Measurements from ENCODE around the gene PDCD11.
"Not testable (repeated sequence)": the region's sequence is repeated elsewhere in the genome, so short reads cannot be mapped to it uniquely, and the experiment has no call there.

PDCD11 gene

GRCh38 chr10:103359493-103359892 is 36.9 kb upstream of the PDCD11 start (continued):
- 0 out of 2 replicates have a peak, but pooled peaks have one; percentile 12 for TF ChIP-seq MYNN (tag by site-specific recombination; IDR thresholded peaks at IDR 0.05; ENCODE audit: borderline replicate concordance)
- TF ChIP-seq ZNF610 (tag by site-specific recombination; IDR thresholded peaks at IDR 0.05; ENCODE audit: borderline replicate concordance), result 0 out of 2 replicates have a peak, but pooled peaks have one; percentile 34
- TF ChIP-seq ZNF146 (tag by site-specific recombination; IDR thresholded peaks at IDR 0.05), result peak; percentile 29; the same call in 1 of the 2 replicates
- TF ChIP-seq ZNF426 (tag by site-specific recombination; IDR thresholded peaks at IDR 0.05), result peak; percentile 97
- TF ChIP-seq ZNF530 (tag by site-specific recombination; IDR thresholded peaks at IDR 0.05; ENCODE audit: low read depth), result peak; percentile 71; the same call in 1 of the 2 replicates
- peak; percentile 85 for TF ChIP-seq REST (tag by site-specific recombination; IDR thresholded peaks at IDR 0.05)

- H3K36me3 ChIP-seq (ENCODE audit: control insufficient read depth in 2 of 2, insufficient read depth in 1 of 2, low read length in 2 of 2); CTCF ChIA-PET; H3K9me3 ChIP-seq (ENCODE audit: control insufficient read depth, insufficient read depth, low read depth, low read length); H3K4me3 ChIP-seq (ENCODE audit: low read depth, low read length); H3K27ac ChIP-seq (ENCODE audit: extremely low read depth, low read depth, low read length); H3K4me1 ChIP-seq (ENCODE audit: control insufficient read depth, insufficient read depth, low read length): not testable (repeated sequence)
- POLR2A ChIA-PET, result interaction anchor here (0.6 to 0.7 kb wide), 2 partner anchors 24 to 719 kb away, joined by 3 to 4 read pairs; no protein-coding TSS in a partner anchor
Observed at GRCh38 chr10:103360791-103361190, 35.6 kb upstream of the PDCD11 start.

- ChIA-PET CTCF (interaction anchor here (0.6 kb wide), 1 partner anchor 549 kb away, joined by 3 read pairs; no protein-coding TSS in a partner anchor), POLR2A (interaction anchor here (0.6 to 2.1 kb wide), 9 partner anchors 13 to 1091 kb away, joined by 3 to 21 read pairs (median 4); partner anchors contain the start of genes ATP5MK, CALHM2, NEURL1 and PCGF6)
- Histone ChIP-seq H3K36me3 (ENCODE audit: control insufficient read depth in 2 of 2, insufficient read depth in 1 of 2, low read length in 2 of 2) (peaks cover 0 to 4% of the 10 kb centered on the region in 2 experiments; a peak in 1 of 3 replicates), H3K27ac (ENCODE audit: extremely low read depth, low read depth, low read length) (peak overlapping the region; percentile 71), H3K4me1 (ENCODE audit: control insufficient read depth, insufficient read depth, low read length) (peaks cover 3% of the 10 kb centered on the region; the same call in 1 of the 2 replicates), H3K9me3 (ENCODE audit: control insufficient read depth, insufficient read depth, low read depth, low read length) (no peaks in the 10 kb centered on the region), H3K4me3 (ENCODE audit: low read depth, low read length) (peak overlapping the region; percentile 98)
- TF ChIP-seq ZNF24 (tag by site-specific recombination; IDR thresholded peaks at IDR 0.05) (0 out of 2 replicates have a peak, but pooled peaks have one; percentile 72), INSM2 (tag by site-specific recombination; IDR thresholded peaks at IDR 0.05) (no peak), ZBTB8A (tag by site-specific recombination; IDR thresholded peaks at IDR 0.05) (0 out of 2 replicates have a peak, but pooled peaks have one; percentile 10), ZSCAN23 (tag by site-specific recombination; IDR thresholded peaks at IDR 0.05) (peak; percentile 68; the same call in 1 of the 2 replicates), ZNF239 (tag by site-specific recombination; IDR thresholded peaks at IDR 0.05) (no peak), ZNF132 (tag by site-specific recombination; IDR thresholded peaks at IDR 0.05; ENCODE audit: borderline replicate concordance) (no peak), ZNF335 (tag by site-specific recombination; conservative IDR thresholded peaks at IDR 0.05) (peak; percentile 99), ZSCAN5A (tag by site-specific recombination; IDR thresholded peaks at IDR 0.05) (no peak), ELK4 (IDR thresholded peaks at IDR 0.05; ENCODE audit: borderline replicate concordance, low read depth, low read length) (no peak), KLF9 (tag by site-specific recombination; IDR thresholded peaks at IDR 0.05; ENCODE audit: low read depth) (no peak), AEBP2 (tag by site-specific recombination; IDR thresholded peaks at IDR 0.05; ENCODE audit: borderline replicate concordance) (no peak), ZSCAN18 (tag by site-specific recombination; IDR thresholded peaks at IDR 0.05) (no peak), IKZF3 (tag by site-specific recombination; IDR thresholded peaks at IDR 0.05) (no peak)
Observed at GRCh38 chr10:103367379-103367781, 29.0 kb upstream of the PDCD11 start.
